HCT116 (cell line): ENCODE data around the gene RPL10L.

ENCODE experiments used
- CEBPB ChIP-seq: IDR thresholded peaks from 2 replicates; pipeline ENCODE4 v1.6.1; 2012; ENCODE audit warnings: low read depth
- EGR1 ChIP-seq: IDR thresholded peaks from 2 replicates; pipeline ENCODE4 v1.6.1; 2012; ENCODE audit warnings: low read depth
- EZH2 ChIP-seq: fragments of 200-600 bp; sonication (generic); IDR thresholded peaks from 2 replicates; pipeline ENCODE4 v1.6.1; 2017; ENCODE audit warnings: antibody characterized with exemption, mixed run types
- EZH2phosphoT487 ChIP-seq: fragments of 200-600 bp; IDR thresholded peaks from 2 replicates; pipeline ENCODE4 v1.6.1; 2018; ENCODE audit warnings: antibody characterized with exemption, borderline replicate concordance
- FOSL1 ChIP-seq: IDR thresholded peaks from 2 replicates; pipeline ENCODE4 v1.6.1; 2012; ENCODE audit warnings: low read depth
- POLR2A ChIP-seq: IDR thresholded peaks from 2 replicates; pipeline ENCODE4 v1.7.0; 2011; ENCODE audit warnings: borderline replicate concordance; ENCODE audit not compliant: insufficient read depth, insufficient read length; ENCODE audit errors: extremely low read depth
- SP1 ChIP-seq: IDR thresholded peaks from 2 replicates; pipeline ENCODE4 v1.6.1; 2012; ENCODE audit warnings: low read depth
- YY1 ChIP-seq: IDR thresholded peaks from 2 replicates; pipeline ENCODE4 v1.6.1; 2011; ENCODE audit warnings: low read length, low read depth, moderate library complexity, mild to moderate bottlenecking; ENCODE audit not compliant: insufficient replicate concordance; ENCODE audit errors: extremely low read depth
- ZBTB33 ChIP-seq: IDR thresholded peaks from 2 replicates; pipeline ENCODE4 v1.6.1; 2011; ENCODE audit warnings: mild to moderate bottlenecking, low read length, moderate library complexity; ENCODE audit not compliant: insufficient replicate concordance; ENCODE audit errors: extremely low read depth
- TF ChIP-seq, protein P1 (sequence below): IDR thresholded peaks from 2 replicates; pipeline ENCODE4 v1.6.1; 2012
- TF ChIP-seq, protein P2 (sequence below): IDR thresholded peaks from 2 replicates; pipeline ENCODE4 v1.6.1; 2012; ENCODE audit warnings: low read depth
- TF ChIP-seq, protein P3 (sequence below), 3 experiments: fragments of 200-600 bp in 1 of 3; sonication (generic) in 1 of 3; IDR thresholded peaks in 2 of 3; conservative IDR thresholded peaks in 1 of 3; 2 replicates each; pipeline ENCODE4 v1.5.1; 2012 to 2017; ENCODE audit warnings: low read depth in 2 of 3, low read length in 2 of 3, antibody characterized with exemption in 1 of 3, borderline replicate concordance in 1 of 3, control low read depth in 1 of 3, mild to moderate bottlenecking in 1 of 3, mixed read lengths in 1 of 3, mixed run types in 1 of 3, moderate library complexity in 1 of 3; ENCODE audit not compliant: insufficient read depth in 1 of 3

- TF ChIP-seq EGR1 = no peak
- TF ChIP-seq, protein P1, sequence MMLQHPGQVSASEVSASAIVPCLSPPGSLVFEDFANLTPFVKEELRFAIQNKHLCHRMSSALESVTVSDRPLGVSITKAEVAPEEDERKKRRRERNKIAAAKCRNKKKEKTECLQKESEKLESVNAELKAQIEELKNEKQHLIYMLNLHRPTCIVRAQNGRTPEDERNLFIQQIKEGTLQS = no peak
- no peak for TF ChIP-seq FOSL1
- TF ChIP-seq, protein P2, sequence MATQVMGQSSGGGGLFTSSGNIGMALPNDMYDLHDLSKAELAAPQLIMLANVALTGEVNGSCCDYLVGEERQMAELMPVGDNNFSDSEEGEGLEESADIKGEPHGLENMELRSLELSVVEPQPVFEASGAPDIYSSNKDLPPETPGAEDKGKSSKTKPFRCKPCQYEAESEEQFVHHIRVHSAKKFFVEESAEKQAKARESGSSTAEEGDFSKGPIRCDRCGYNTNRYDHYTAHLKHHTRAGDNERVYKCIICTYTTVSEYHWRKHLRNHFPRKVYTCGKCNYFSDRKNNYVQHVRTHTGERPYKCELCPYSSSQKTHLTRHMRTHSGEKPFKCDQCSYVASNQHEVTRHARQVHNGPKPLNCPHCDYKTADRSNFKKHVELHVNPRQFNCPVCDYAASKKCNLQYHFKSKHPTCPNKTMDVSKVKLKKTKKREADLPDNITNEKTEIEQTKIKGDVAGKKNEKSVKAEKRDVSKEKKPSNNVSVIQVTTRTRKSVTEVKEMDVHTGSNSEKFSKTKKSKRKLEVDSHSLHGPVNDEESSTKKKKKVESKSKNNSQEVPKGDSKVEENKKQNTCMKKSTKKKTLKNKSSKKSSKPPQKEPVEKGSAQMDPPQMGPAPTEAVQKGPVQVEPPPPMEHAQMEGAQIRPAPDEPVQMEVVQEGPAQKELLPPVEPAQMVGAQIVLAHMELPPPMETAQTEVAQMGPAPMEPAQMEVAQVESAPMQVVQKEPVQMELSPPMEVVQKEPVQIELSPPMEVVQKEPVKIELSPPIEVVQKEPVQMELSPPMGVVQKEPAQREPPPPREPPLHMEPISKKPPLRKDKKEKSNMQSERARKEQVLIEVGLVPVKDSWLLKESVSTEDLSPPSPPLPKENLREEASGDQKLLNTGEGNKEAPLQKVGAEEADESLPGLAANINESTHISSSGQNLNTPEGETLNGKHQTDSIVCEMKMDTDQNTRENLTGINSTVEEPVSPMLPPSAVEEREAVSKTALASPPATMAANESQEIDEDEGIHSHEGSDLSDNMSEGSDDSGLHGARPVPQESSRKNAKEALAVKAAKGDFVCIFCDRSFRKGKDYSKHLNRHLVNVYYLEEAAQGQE = no peak
- no peak for TF ChIP-seq CEBPB
- TF ChIP-seq, protein P3, sequence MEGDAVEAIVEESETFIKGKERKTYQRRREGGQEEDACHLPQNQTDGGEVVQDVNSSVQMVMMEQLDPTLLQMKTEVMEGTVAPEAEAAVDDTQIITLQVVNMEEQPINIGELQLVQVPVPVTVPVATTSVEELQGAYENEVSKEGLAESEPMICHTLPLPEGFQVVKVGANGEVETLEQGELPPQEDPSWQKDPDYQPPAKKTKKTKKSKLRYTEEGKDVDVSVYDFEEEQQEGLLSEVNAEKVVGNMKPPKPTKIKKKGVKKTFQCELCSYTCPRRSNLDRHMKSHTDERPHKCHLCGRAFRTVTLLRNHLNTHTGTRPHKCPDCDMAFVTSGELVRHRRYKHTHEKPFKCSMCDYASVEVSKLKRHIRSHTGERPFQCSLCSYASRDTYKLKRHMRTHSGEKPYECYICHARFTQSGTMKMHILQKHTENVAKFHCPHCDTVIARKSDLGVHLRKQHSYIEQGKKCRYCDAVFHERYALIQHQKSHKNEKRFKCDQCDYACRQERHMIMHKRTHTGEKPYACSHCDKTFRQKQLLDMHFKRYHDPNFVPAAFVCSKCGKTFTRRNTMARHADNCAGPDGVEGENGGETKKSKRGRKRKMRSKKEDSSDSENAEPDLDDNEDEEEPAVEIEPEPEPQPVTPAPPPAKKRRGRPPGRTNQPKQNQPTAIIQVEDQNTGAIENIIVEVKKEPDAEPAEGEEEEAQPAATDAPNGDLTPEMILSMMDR (IDR thresholded peaks at IDR 0.05 in 2 of 3, conservative IDR thresholded peaks at IDR 0.05 in 1 of 3; ENCODE audit: borderline replicate concordance in 1 of 3, insufficient read depth in 1 of 3, low read depth in 2 of 3, low read length in 2 of 3) = no peak
- TF ChIP-seq YY1 = no peak
- no peak for TF ChIP-seq SP1
- TF ChIP-seq POLR2A = no peak
- TF ChIP-seq EZH2phosphoT487 = no peak
- TF ChIP-seq ZBTB33 = no peak
- TF ChIP-seq EZH2 = no peak
Observed at GRCh38 chr14:46626876-46627275, 24.7 kb downstream of the RPL10L start.
